Stimulated activated CD4-positive, alpha-beta T cell treated with anti-CD3 and anti-CD28 coated beads, TNF-alpha, amount 100 ng/mL, for 24 hours (primary cell): ENCODE data around the gene SIX5.
"Not testable (repeated sequence)": the region's sequence is repeated elsewhere in the genome, so short reads cannot be mapped to it uniquely, and the experiment has no call there.

Experiments used
- DNase-seq, 3 experiments: peaks; one replicate each; pipeline ENCODE4 v3.0.0-alpha.2; 2020; ENCODE audit warnings: low read depth in 3 of 3

SIX5 gene

GRCh38 chr19:45768984-45769782 lies at the start of gene SIX5:
Gene SIX5, minus strand, starts transcription at chr19:45769252. Its CDS starts 408 bp downstream, at chr19:45768844.
- DNase-seq, result peak; percentile 86 to 96 (median 89)

GRCh38 chr19:45817725-45818301 lies 48.8 kb upstream of the SIX5 start:
- DNase-seq, result no peak

- peak; percentile 92 to 98 (median 95) for DNase-seq
Observed at GRCh38 chr19:45817010-45817724, 48.1 kb upstream of the SIX5 start.

GRCh38 chr19:45816236-45817009 lies 47.4 kb upstream of the SIX5 start:
- DNase-seq, result no peak

- DNase-seq, result no peak
Observed at GRCh38 chr19:45815481-45816216, 46.6 kb upstream of the SIX5 start.

GRCh38 chr19:45814851-45815480 lies 45.9 kb upstream of the SIX5 start, which contains the start of gene RSPH6A:
Gene RSPH6A, minus strand, starts transcription at chr19:45815308. Its CDS starts 132 bp downstream, at chr19:45815176.
- DNase-seq, result no peak

GRCh38 chr19:45814166-45814780 lies 45.2 kb upstream of the SIX5 start:
- no peak for DNase-seq

- DNase-seq, result no peak
Observed at GRCh38 chr19:45812297-45812696, 43.2 kb upstream of the SIX5 start.

- no peak for DNase-seq
Observed at GRCh38 chr19:45809643-45810159, 40.6 kb upstream of the SIX5 start.

GRCh38 chr19:45805719-45806118 lies 36.7 kb upstream of the SIX5 start:
- no peak for DNase-seq

- DNase-seq, result no peak
Observed at GRCh38 chr19:45804959-45805230, 35.8 kb upstream of the SIX5 start.

- DNase-seq, result no peak
Observed at GRCh38 chr19:45804140-45804958, 35.3 kb upstream of the SIX5 start.

- no peak for DNase-seq
Observed at GRCh38 chr19:45801603-45802175, 32.6 kb upstream of the SIX5 start.

GRCh38 chr19:45800070-45800553 lies 31.1 kb upstream of the SIX5 start:
- no peak for DNase-seq

GRCh38 chr19:45799541-45799940 lies 30.5 kb upstream of the SIX5 start:
- not testable (repeated sequence) for DNase-seq

- peak in 2 of 3 experiments; percentile 34 to 55 for DNase-seq
Observed at GRCh38 chr19:45798995-45799517, 30.0 kb upstream of the SIX5 start.

GRCh38 chr19:45794627-45795026 lies 25.6 kb upstream of the SIX5 start:
- DNase-seq, result no peak

- no peak for DNase-seq
Observed at GRCh38 chr19:45793876-45794275, 24.8 kb upstream of the SIX5 start.

- DNase-seq, result no peak
Observed at GRCh38 chr19:45793178-45793564, 24.1 kb upstream of the SIX5 start.
